Pancreas (tissue), 10 donors: Measurements from ENCODE around the gene SIL1. TPM values are rescaled to one million over a fixed set of nuclear protein-coding genes. Genes with fewer than 3 reads are reported as not detected.
A peak's percentile ranks its signal among the peaks of the same experiment; 100 is the strongest.

Experiments
- ATAC-seq, 4 donors: fragments of 200-7000 bp; cut with Tn5 transposase; one replicate each; pipeline versions ENCODE4 v1.8.0 to v1.9.1; 2020; ENCODE audit warnings: mild to moderate bottlenecking in 4 of 4, moderate library complexity in 4 of 4
- DNase-seq, 6 donors: peaks; one replicate each; pipeline ENCODE4 v3.0.0-alpha.2; 2020
- FAIRE-seq: peaks from 2 replicates; lab custom pipeline; 2012; peaks lifted over from hg19 to GRCh38; lab: Jason Lieb, UNC
- H3K27ac ChIP-seq, 4 donors: fragments of 200-600 bp; sonication (generic); 1 replicate in 3 of 4; 2 replicates in 1 of 4; pipeline versions ENCODE4 v1.5.0 to v1.8.0; 2020
- H3K27me3 ChIP-seq, 4 donors: fragments of 200-600 bp; one replicate each; pipeline ENCODE4 v1.8.0; 2021
- H3K36me3 ChIP-seq, 3 donors: fragments of 200-600 bp; sonication (generic) in 1 of 3; one replicate each; pipeline versions ENCODE4 v1.5.0 to v1.8.0; 2020 to 2021
- H3K4me1 ChIP-seq, 3 donors: fragments of 200-600 bp; one replicate each; pipeline ENCODE4 v1.8.0; 2021
- H3K4me3 ChIP-seq, 4 donors: fragments of 200-600 bp; sonication (generic) in 2 of 4; one replicate each; pipeline versions ENCODE4 v1.5.0 to v1.8.0; 2020 to 2021
- H3K9me3 ChIP-seq, 4 donors: fragments of 200-600 bp; one replicate each; pipeline ENCODE4 v1.8.0; 2021
- WGBS, 2 donors: extraction: QIAGEN DNeasy Blood & Tissue Kit; methylation state at CpG; one replicate each; pipeline ENCODE4 v1.1.7; 2013; 5-methylcytosine and 5-hydroxymethylcytosine counted together
- intact Hi-C, 3 donors: fragments of 100-400 bp; cut with DNase I; formaldehyde crosslinking; loops; one replicate each; pipeline versions ENCODE4 v1.11.1 to v1.14.2; 2022
- polyA plus RNA-seq, 2 donors: library from polyadenylated mRNA; stranded (reverse); fragments of 200-250 nt; gene quantifications; one replicate each; pipeline ENCODE4 v1.2.3, GENCODE V29; 2013
- total RNA-seq, 6 donors: library from RNA; stranded (reverse); fragmentation: NEBNext Ultra II Directional in 4 of 6; extraction: Animal tissue kit (Norgen Biotek cat#: 25700) in 4 of 6; gene quantifications; one replicate each; pipeline versions ENCODE4 v1.2.1 to v1.2.4, GENCODE V29; 2021 to 2023
- TF ChIP-seq, protein P1 (sequence below), 4 donors: fragments of 200-600 bp; sonication (generic) in 3 of 4; IDR thresholded peaks; one replicate each; pipeline versions ENCODE4 v1.5.0 to v1.8.0; 2021; ENCODE audit warnings: antibody characterized with exemption in 4 of 4
- donor health status: healthy with polysubstance abuse.
- donor health status: DM: no; HTN: no; CAD: no; lungs with moderate emphysema.
- donor health status: DM: no; HTN: no; CAD: no.
- donor health status: control.
- donor health status: control.
- donor health status: Bipolar disorder and iron deficiency.
- donor health status: DM: yes; HTN: yes; CAD: no.
- donor health status: DM: no; HTN: no; CAD: no.
- donor health status: DM: no; HTN: no; CAD: no.
- donor health status: DM: yes; HTN: yes; CAD: no.

The SIL1 gene
- total and polyA plus RNA-seq, 8 donors, result 38.6 to 119 (median 55.0) TPM

GRCh38 chr5:138920181-138920580, 278.0 kb downstream of the SIL1 start:
- TF ChIP-seq, protein P1, sequence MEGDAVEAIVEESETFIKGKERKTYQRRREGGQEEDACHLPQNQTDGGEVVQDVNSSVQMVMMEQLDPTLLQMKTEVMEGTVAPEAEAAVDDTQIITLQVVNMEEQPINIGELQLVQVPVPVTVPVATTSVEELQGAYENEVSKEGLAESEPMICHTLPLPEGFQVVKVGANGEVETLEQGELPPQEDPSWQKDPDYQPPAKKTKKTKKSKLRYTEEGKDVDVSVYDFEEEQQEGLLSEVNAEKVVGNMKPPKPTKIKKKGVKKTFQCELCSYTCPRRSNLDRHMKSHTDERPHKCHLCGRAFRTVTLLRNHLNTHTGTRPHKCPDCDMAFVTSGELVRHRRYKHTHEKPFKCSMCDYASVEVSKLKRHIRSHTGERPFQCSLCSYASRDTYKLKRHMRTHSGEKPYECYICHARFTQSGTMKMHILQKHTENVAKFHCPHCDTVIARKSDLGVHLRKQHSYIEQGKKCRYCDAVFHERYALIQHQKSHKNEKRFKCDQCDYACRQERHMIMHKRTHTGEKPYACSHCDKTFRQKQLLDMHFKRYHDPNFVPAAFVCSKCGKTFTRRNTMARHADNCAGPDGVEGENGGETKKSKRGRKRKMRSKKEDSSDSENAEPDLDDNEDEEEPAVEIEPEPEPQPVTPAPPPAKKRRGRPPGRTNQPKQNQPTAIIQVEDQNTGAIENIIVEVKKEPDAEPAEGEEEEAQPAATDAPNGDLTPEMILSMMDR (IDR thresholded peaks at IDR 0.05), result no peak
- DNase-seq (no peak), ATAC-seq (peak in 1 of 4 donors; percentile 24), FAIRE-seq (no peak)
- 96% methylated on average over 8 of the region's 8 CpGs for WGBS, 2 donors
- Histone ChIP-seq H3K9me3 (no peaks in the 10 kb centered on the region), H3K27ac (no peak overlapping the region), H3K4me1 (no peaks in the 10 kb centered on the region), H3K4me3 (no peak overlapping the region), H3K36me3 (peaks cover 0 to 9% (median 8%) of the 10 kb centered on the region in 3 donors), H3K27me3 (no peaks in the 10 kb centered on the region)
- intact Hi-C loops, result no loop called here

GRCh38 chr5:138918686-138919085, 279.5 kb downstream of the SIL1 start:
- intact Hi-C loops, result no loop called here
- no peak overlapping the region for H3K27ac ChIP-seq
- ATAC-seq (no peak), FAIRE-seq (no peak), DNase-seq (no peak)
- TF ChIP-seq, protein P1 (IDR thresholded peaks at IDR 0.05), result no peak
- WGBS, 2 donors, result 83 to 90% methylated on average over 4 of the region's 4 CpGs
- H3K9me3 ChIP-seq, result no peaks in the 10 kb centered on the region
- H3K4me1 ChIP-seq, result no peaks in the 10 kb centered on the region
- no peaks in the 10 kb centered on the region for H3K27me3 ChIP-seq
- no peaks in the 10 kb centered on the region for H3K36me3 ChIP-seq
- H3K4me3 ChIP-seq, result no peak overlapping the region

- H3K36me3 ChIP-seq, result no peaks in the 10 kb centered on the region
- intact Hi-C loops, result no loop called here
- DNase-seq, result no peak
- no peaks in the 10 kb centered on the region for H3K27me3 ChIP-seq
- FAIRE-seq, result no peak
- ATAC-seq, result no peak
- no peaks in the 10 kb centered on the region for H3K4me1 ChIP-seq
- H3K27ac ChIP-seq, result no peak overlapping the region
- H3K9me3 ChIP-seq, result no peaks in the 10 kb centered on the region
- no peak overlapping the region for H3K4me3 ChIP-seq
- 94 to 97% methylated on average over 3 of the region's 3 CpGs for WGBS, 2 donors
- TF ChIP-seq, protein P1 (IDR thresholded peaks at IDR 0.05), result no peak
These were observed 283.8 kb downstream of the SIL1 start for GRCh38 chr5:138914338-138914737.

- intact Hi-C loops, result no loop called here
- H3K9me3 ChIP-seq, result no peaks in the 10 kb centered on the region
- 96% methylated on average over 3 of the region's 3 CpGs for WGBS, 2 donors
- TF ChIP-seq, protein P1 (IDR thresholded peaks at IDR 0.05), result no peak
- H3K27ac ChIP-seq, result no peak overlapping the region
- no peaks in the 10 kb centered on the region for H3K36me3 ChIP-seq
- no peaks in the 10 kb centered on the region for H3K27me3 ChIP-seq
- ATAC-seq, result no peak
- DNase-seq, result no peak
- no peak overlapping the region for H3K4me3 ChIP-seq
- no peak for FAIRE-seq
- H3K4me1 ChIP-seq, result no peaks in the 10 kb centered on the region
These were observed 284.4 kb downstream of the SIL1 start for GRCh38 chr5:138913773-138914172.

GRCh38 chr5:138912093-138912492, 286.1 kb downstream of the SIL1 start:
- Histone ChIP-seq H3K27me3 (no peaks in the 10 kb centered on the region), H3K9me3 (no peaks in the 10 kb centered on the region), H3K4me1 (no peaks in the 10 kb centered on the region), H3K36me3 (no peaks in the 10 kb centered on the region), H3K4me3 (no peak overlapping the region), H3K27ac (no peak overlapping the region)
- ATAC-seq, result no peak
- TF ChIP-seq, protein P1 (IDR thresholded peaks at IDR 0.05), result no peak
- no peak for FAIRE-seq
- 91% methylated on average over 4 of the region's 4 CpGs for WGBS, 2 donors
- intact Hi-C loops, result no loop called here
- DNase-seq, result no peak
